Activated naive CD4-positive, alpha-beta T cell treated with anti-CD3 and anti-CD28 coated beads, Interleukin-2, amount 10 ng/mL, durations not matched to agents 7 days and 5 days (primary cell): ENCODE measurements around the gene PIGH.

ENCODE experiments used
- CTCF ChIA-PET: fragments of 350-600 bp; sonication (Branson Sonifier 250); formaldehyde crosslinking; loops from one replicate; lab custom pipeline; 2021; ENCODE audit warnings: antibody characterized with exemption; lab: Charles Lee
- DNase-seq: peaks from one replicate; pipeline ENCODE4 v3.0.0-alpha.2; 2020
- H3K27ac Mint-ChIP-seq: one replicate; pipeline ENCODE4 v1.8.0; 2021; ENCODE audit warnings: mild to moderate bottlenecking, moderate library complexity, mixed read lengths
- H3K27me3 Mint-ChIP-seq: one replicate; pipeline ENCODE4 v1.8.0; 2021; ENCODE audit warnings: mild to moderate bottlenecking, mixed read lengths
- H3K36me3 Mint-ChIP-seq: one replicate; pipeline ENCODE4 v1.8.0; 2021; ENCODE audit warnings: mixed read lengths
- H3K4me1 Mint-ChIP-seq: one replicate; pipeline ENCODE4 v1.8.0; 2021; ENCODE audit warnings: mixed read lengths
- H3K4me3 Mint-ChIP-seq: one replicate; pipeline ENCODE4 v1.8.0; 2021; ENCODE audit warnings: mild to moderate bottlenecking, moderate library complexity, mixed read lengths
- H3K9me3 Mint-ChIP-seq: one replicate; pipeline ENCODE4 v1.8.0; 2021; ENCODE audit warnings: mixed read lengths

PIGH gene

GRCh38 chr14:67566908-67567307, 33.2 kb downstream of the PIGH start:
- H3K4me1 Mint-ChIP-seq = no peaks in the 10 kb centered on the region
- H3K4me3 Mint-ChIP-seq = no peak overlapping the region
- peaks cover 15% of the 10 kb centered on the region for H3K27me3 Mint-ChIP-seq
- CTCF ChIA-PET = interaction anchor here (1.2 to 10.3 kb wide), 3 partner anchors 10 to 139 kb away, joined by 3 to 206 read pairs (median 15); no protein-coding TSS in a partner anchor
- no peak for DNase-seq
- no peak overlapping the region for H3K27ac Mint-ChIP-seq
- no peaks in the 10 kb centered on the region for H3K36me3 Mint-ChIP-seq
- no peaks in the 10 kb centered on the region for H3K9me3 Mint-ChIP-seq

GRCh38 chr14:67564236-67564635, 35.8 kb downstream of the PIGH start:
- no peak for DNase-seq
- H3K27me3 Mint-ChIP-seq = peaks cover 10% of the 10 kb centered on the region
- H3K27ac Mint-ChIP-seq = no peak overlapping the region
- no peaks in the 10 kb centered on the region for H3K4me1 Mint-ChIP-seq
- H3K4me3 Mint-ChIP-seq = no peak overlapping the region
- no peaks in the 10 kb centered on the region for H3K36me3 Mint-ChIP-seq
- CTCF ChIA-PET = interaction anchor here (1.0 to 10.3 kb wide), 3 partner anchors 7 to 136 kb away, joined by 3 to 206 read pairs (median 16); no protein-coding TSS in a partner anchor
- no peaks in the 10 kb centered on the region for H3K9me3 Mint-ChIP-seq

- CTCF ChIA-PET = interaction anchor here (1.4 to 4.0 kb wide), 4 partner anchors 9 to 143 kb away, joined by 3 to 16 read pairs (median 8); no protein-coding TSS in a partner anchor
- H3K4me1 Mint-ChIP-seq = no peaks in the 10 kb centered on the region
- peaks cover 16% of the 10 kb centered on the region for H3K27me3 Mint-ChIP-seq
- H3K36me3 Mint-ChIP-seq = no peaks in the 10 kb centered on the region
- no peak overlapping the region for H3K27ac Mint-ChIP-seq
- H3K9me3 Mint-ChIP-seq = no peaks in the 10 kb centered on the region
- no peak for DNase-seq
- H3K4me3 Mint-ChIP-seq = no peak overlapping the region
Measured at GRCh38 chr14:67562776-67563150, 37.3 kb downstream of the PIGH start.

DNA sequence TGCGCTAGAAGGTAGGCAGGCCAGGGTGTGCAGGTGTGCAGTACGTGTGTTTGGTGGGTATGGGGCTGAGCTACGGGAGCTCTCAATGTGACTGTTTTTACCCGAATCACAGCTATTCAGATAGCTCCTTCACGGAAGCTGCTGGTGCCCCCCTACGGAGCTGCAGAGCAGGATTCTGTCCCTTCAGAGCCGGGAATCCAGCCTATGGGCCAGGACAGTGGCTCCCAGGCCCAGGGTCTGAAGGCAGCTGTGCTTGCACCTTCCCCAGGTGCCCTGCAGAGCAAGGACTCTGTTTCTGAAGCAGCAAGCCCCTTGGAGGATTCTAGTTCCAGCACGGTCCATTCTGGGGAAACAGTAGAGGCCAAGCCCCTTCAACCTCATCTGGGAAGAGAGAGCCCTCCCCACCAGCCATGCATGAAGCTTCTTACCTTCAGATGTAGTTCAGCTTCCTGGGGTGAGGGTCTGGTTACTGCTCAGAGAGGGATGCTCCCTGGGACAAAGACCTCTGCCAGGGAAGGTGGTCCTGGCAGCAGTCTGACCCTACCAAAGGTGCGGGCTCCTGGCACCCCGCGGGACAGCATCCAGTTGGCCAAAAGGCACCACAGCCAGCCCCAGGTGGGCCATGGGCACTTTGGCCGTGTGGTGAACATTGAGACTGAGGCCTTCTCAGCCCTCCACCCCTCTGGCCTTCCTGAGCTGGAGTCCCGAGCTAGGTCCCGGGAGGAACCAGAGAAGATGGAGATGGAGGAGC, 37.9 kb downstream of the PIGH start:
- no peak for DNase-seq
- CTCF ChIA-PET = interaction anchor here (0.7 to 4.0 kb wide), 5 partner anchors 9 to 142 kb away, joined by 3 to 16 read pairs (median 7); no protein-coding TSS in a partner anchor

DNA sequence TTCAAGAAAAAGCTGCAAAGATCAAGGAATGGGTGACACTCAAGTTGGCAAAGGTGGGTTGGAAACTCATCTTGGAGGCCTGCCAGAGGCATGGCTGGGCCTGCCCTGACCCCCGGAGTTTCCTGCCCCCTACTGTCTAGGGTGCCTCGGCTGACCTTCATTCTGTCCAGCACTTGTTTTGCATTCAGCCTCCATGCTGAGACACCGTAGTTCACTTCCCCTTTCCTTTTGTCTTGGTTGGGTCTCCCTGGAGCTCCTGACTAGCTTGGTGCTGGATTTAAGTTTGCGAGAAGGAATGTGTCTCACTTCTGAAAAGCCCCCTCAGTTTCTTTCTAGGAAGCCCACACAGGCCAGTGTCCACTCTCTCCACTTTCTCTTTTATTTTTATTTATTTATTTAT, 40.4 kb downstream of the PIGH start:
- Mint-ChIP-seq H3K9me3 (no peaks in the 10 kb centered on the region), H3K36me3 (no peaks in the 10 kb centered on the region), H3K27me3 (peaks cover 16% of the 10 kb centered on the region), H3K4me1 (no peaks in the 10 kb centered on the region), H3K27ac (no peak overlapping the region), H3K4me3 (no peak overlapping the region)
- DNase-seq = no peak
- CTCF ChIA-PET = no interaction called here

More for the DNA sequence above, 37.9 kb downstream of the PIGH start:
- Mint-ChIP-seq H3K36me3 (no peaks in the 10 kb centered on the region), H3K27ac (no peak overlapping the region), H3K4me1 (no peaks in the 10 kb centered on the region), H3K4me3 (no peak overlapping the region), H3K27me3 (peaks cover 11% of the 10 kb centered on the region), H3K9me3 (no peaks in the 10 kb centered on the region)

DNA sequence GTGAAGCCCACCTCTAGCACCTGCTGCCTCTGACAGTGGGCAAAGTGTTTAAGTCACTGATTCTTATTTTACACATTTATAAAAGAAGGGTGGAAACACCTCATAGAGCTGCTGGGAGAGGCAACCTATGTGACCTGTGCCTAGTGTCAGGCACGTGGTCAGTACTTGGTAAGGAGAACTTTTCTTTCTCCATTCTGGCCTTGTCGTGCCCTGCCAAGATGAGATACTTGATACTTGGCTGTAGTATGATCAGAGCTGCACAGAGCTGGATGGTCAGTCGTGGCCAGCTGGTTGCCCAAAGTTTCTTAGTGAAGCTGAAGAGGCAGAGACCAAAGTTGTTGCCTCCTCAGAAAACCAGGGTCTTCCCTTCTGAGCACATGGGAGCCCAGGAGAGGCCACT, 42.4 kb downstream of the PIGH start:
- Mint-ChIP-seq H3K9me3 (no peaks in the 10 kb centered on the region), H3K27me3 (peaks cover 32% of the 10 kb centered on the region), H3K4me3 (no peak overlapping the region), H3K27ac (no peak overlapping the region), H3K36me3 (no peaks in the 10 kb centered on the region), H3K4me1 (no peaks in the 10 kb centered on the region)
- no peak for DNase-seq
- CTCF ChIA-PET = interaction anchor here (2.0 to 2.8 kb wide), 3 partner anchors 13 to 130 kb away, joined by 8 to 13 read pairs (median 9); no protein-coding TSS in a partner anchor

- Mint-ChIP-seq H3K36me3 (no peaks in the 10 kb centered on the region), H3K4me3 (no peak overlapping the region), H3K9me3 (no peaks in the 10 kb centered on the region), H3K27me3 (peaks cover 32% of the 10 kb centered on the region), H3K27ac (no peak overlapping the region), H3K4me1 (no peaks in the 10 kb centered on the region)
- no peak for DNase-seq
- CTCF ChIA-PET = interaction anchor here (2.0 to 2.8 kb wide), 3 partner anchors 14 to 130 kb away, joined by 8 to 13 read pairs (median 9); no protein-coding TSS in a partner anchor
Measured at GRCh38 chr14:67557118-67557517, 43.0 kb downstream of the PIGH start.

DNA sequence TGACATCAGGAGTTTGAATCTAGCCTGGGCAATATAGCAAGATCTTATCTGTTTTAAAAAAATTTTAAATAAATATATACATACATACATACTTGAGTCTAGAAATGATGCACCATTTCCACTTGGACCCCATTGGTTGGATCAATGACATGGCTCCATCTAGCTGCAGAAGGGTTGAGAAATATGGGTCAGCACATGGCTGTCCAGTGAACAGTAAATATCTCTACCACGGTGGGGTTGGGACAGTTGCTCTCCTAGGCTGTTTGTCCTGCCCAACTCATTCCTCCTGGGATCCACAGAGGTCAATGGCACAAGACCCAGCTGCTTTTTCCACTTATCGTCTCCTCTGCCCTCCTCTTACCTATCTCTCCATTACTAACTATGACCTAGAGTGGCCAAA, 43.4 kb downstream of the PIGH start:
- CTCF ChIA-PET = interaction anchor here (2.5 to 2.8 kb wide), 2 partner anchors 14 to 30 kb away, joined by 9 to 13 read pairs; no protein-coding TSS in a partner anchor
- H3K4me1 Mint-ChIP-seq = no peaks in the 10 kb centered on the region
- no peak overlapping the region for H3K27ac Mint-ChIP-seq
- no peak overlapping the region for H3K4me3 Mint-ChIP-seq
- no peaks in the 10 kb centered on the region for H3K9me3 Mint-ChIP-seq
- H3K36me3 Mint-ChIP-seq = no peaks in the 10 kb centered on the region
- no peak for DNase-seq
- H3K27me3 Mint-ChIP-seq = peaks cover 28% of the 10 kb centered on the region

- no peaks in the 10 kb centered on the region for H3K9me3 Mint-ChIP-seq
- CTCF ChIA-PET = interaction anchor here (1.3 to 2.8 kb wide), 3 partner anchors 10 to 15 kb away, joined by 4 to 13 read pairs (median 5); no protein-coding TSS in a partner anchor
- H3K27me3 Mint-ChIP-seq = peaks cover 28% of the 10 kb centered on the region
Measured at GRCh38 chr14:67555518-67556090, 44.5 kb downstream of the PIGH start.

DNA sequence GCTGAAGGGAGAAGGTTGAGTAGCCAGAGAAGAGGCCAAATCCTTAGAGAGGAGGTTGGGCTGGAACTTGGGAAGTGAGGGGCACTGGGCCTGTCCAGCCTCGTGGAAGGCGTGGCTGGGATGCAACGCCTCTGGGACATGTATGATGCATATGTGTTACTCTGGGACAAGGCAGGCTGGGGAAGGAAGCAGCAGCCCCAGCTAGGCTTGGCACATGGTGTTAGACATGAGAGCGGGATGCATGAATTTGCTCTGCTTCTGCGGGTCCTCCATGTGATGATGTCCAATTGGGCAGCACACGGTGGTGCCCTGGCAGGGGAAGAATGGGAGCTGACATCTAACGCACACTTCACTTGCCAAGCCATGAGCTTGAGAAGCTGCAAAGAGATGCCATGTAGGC, 45.7 kb downstream of the PIGH start:
- CTCF ChIA-PET = interaction anchor here (1.3 to 1.5 kb wide), 2 partner anchors 11 to 17 kb away, joined by 4 to 5 read pairs; no protein-coding TSS in a partner anchor
- no peak overlapping the region for H3K27ac Mint-ChIP-seq
- no peak overlapping the region for H3K4me3 Mint-ChIP-seq
- peaks cover 32% of the 10 kb centered on the region for H3K27me3 Mint-ChIP-seq
- DNase-seq = no peak
- H3K4me1 Mint-ChIP-seq = no peaks in the 10 kb centered on the region
- H3K36me3 Mint-ChIP-seq = no peaks in the 10 kb centered on the region
- H3K9me3 Mint-ChIP-seq = no peaks in the 10 kb centered on the region

More at GRCh38 chr14:67555518-67556090, 44.5 kb downstream of the PIGH start:
- no peaks in the 10 kb centered on the region for H3K4me1 Mint-ChIP-seq
- H3K36me3 Mint-ChIP-seq = no peaks in the 10 kb centered on the region
- no peak for DNase-seq
- H3K4me3 Mint-ChIP-seq = no peak overlapping the region
- no peak overlapping the region for H3K27ac Mint-ChIP-seq

- peaks cover 36% of the 10 kb centered on the region for H3K27me3 Mint-ChIP-seq
- no peak overlapping the region for H3K4me3 Mint-ChIP-seq
- CTCF ChIA-PET = no interaction called here
- no peak overlapping the region for H3K27ac Mint-ChIP-seq
- no peaks in the 10 kb centered on the region for H3K9me3 Mint-ChIP-seq
- H3K4me1 Mint-ChIP-seq = no peaks in the 10 kb centered on the region
- H3K36me3 Mint-ChIP-seq = no peaks in the 10 kb centered on the region
- no peak for DNase-seq
Measured at GRCh38 chr14:67553547-67553946, 46.5 kb downstream of the PIGH start.

GRCh38 chr14:67551940-67552339, 48.1 kb downstream of the PIGH start:
- Mint-ChIP-seq H3K4me1 (no peaks in the 10 kb centered on the region), H3K9me3 (no peaks in the 10 kb centered on the region), H3K36me3 (no peaks in the 10 kb centered on the region), H3K4me3 (no peak overlapping the region), H3K27me3 (peaks cover 40% of the 10 kb centered on the region), H3K27ac (no peak overlapping the region)
- no peak for DNase-seq
- CTCF ChIA-PET = interaction anchor here (1.4 to 2.5 kb wide), 3 partner anchors 19 to 132 kb away, joined by 4 to 9 read pairs (median 8); no protein-coding TSS in a partner anchor

GRCh38 chr14:67551123-67551522, 48.9 kb downstream of the PIGH start:
- Mint-ChIP-seq H3K4me1 (no peaks in the 10 kb centered on the region), H3K9me3 (no peaks in the 10 kb centered on the region), H3K4me3 (no peak overlapping the region), H3K27me3 (peaks cover 47% of the 10 kb centered on the region), H3K27ac (no peak overlapping the region), H3K36me3 (no peaks in the 10 kb centered on the region)
- no peak for DNase-seq
- CTCF ChIA-PET = interaction anchor here (1.4 to 2.5 kb wide), 3 partner anchors 20 to 131 kb away, joined by 4 to 9 read pairs (median 8); no protein-coding TSS in a partner anchor

- H3K9me3 Mint-ChIP-seq = no peaks in the 10 kb centered on the region
- CTCF ChIA-PET = no interaction called here
- no peak overlapping the region for H3K27ac Mint-ChIP-seq
- no peak for DNase-seq
- peaks cover 46% of the 10 kb centered on the region for H3K27me3 Mint-ChIP-seq
- H3K4me3 Mint-ChIP-seq = no peak overlapping the region
- no peaks in the 10 kb centered on the region for H3K4me1 Mint-ChIP-seq
- no peaks in the 10 kb centered on the region for H3K36me3 Mint-ChIP-seq
Measured at GRCh38 chr14:67549734-67550133, 50.3 kb downstream of the PIGH start.
